ENCODE data around the gene SHROOM2.

Gene SHROOM2

GRCh38 chrX:9958183-9958582 is 172.0 kb downstream of the SHROOM2 start:
- TF ChIP-seq ZBTB7A (IDR thresholded peaks at IDR 0.05; ENCODE audit: low read depth): no peak
- no peak for TF ChIP-seq MAX (IDR thresholded peaks at IDR 0.05)
- TF ChIP-seq REST (IDR thresholded peaks at IDR 0.05; ENCODE audit: low read depth): no peak
- TF ChIP-seq TCF12 (IDR thresholded peaks at IDR 0.05; ENCODE audit: low read depth): no peak
- TF ChIP-seq NFIC (IDR thresholded peaks at IDR 0.05): no peak
- no peak for TF ChIP-seq CREB1 (IDR thresholded peaks at IDR 0.05; ENCODE audit: low read depth)
- TF ChIP-seq TAF1 (IDR thresholded peaks at IDR 0.05; ENCODE audit: low read depth): no peak
- TF ChIP-seq FOXM1 (IDR thresholded peaks at IDR 0.05; ENCODE audit: borderline replicate concordance, low read depth): no peak
- TF ChIP-seq YY1 (IDR thresholded peaks at IDR 0.05; ENCODE audit: low read depth): no peak
- no peak for TF ChIP-seq USF1 (IDR thresholded peaks at IDR 0.05)
- TF ChIP-seq CEBPB (IDR thresholded peaks at IDR 0.05): no peak
- no peak for TF ChIP-seq EP300 (IDR thresholded peaks at IDR 0.05; ENCODE audit: borderline replicate concordance)
- TF ChIP-seq EGR1 (IDR thresholded peaks at IDR 0.05): no peak

- TF ChIP-seq REST (IDR thresholded peaks at IDR 0.05; ENCODE audit: low read depth) (no peak), TAF1 (IDR thresholded peaks at IDR 0.05; ENCODE audit: low read depth) (no peak), USF1 (IDR thresholded peaks at IDR 0.05) (no peak), TEAD4 (IDR thresholded peaks at IDR 0.05) (no peak), NFIC (IDR thresholded peaks at IDR 0.05) (no peak), ZBTB7A (IDR thresholded peaks at IDR 0.05; ENCODE audit: low read depth) (no peak), FOXM1 (IDR thresholded peaks at IDR 0.05; ENCODE audit: borderline replicate concordance, low read depth) (no peak), CEBPB (IDR thresholded peaks at IDR 0.05) (no peak), YY1 (IDR thresholded peaks at IDR 0.05; ENCODE audit: low read depth) (no peak), TCF12 (IDR thresholded peaks at IDR 0.05; ENCODE audit: low read depth) (no peak), CREB1 (IDR thresholded peaks at IDR 0.05; ENCODE audit: low read depth) (no peak), EGR1 (IDR thresholded peaks at IDR 0.05) (no peak)
Measured at GRCh38 chrX:9961750-9962149, 175.5 kb downstream of the SHROOM2 start.

GRCh38 chrX:9966775-9967408 is 180.7 kb downstream of the SHROOM2 start, which contains the start of gene CLDN34:
Gene CLDN34 (plus strand): TSS chrX:9967358. CDS start chrX:9967358, 0 bp downstream.
- no peak for TF ChIP-seq ZBTB7A (IDR thresholded peaks at IDR 0.05; ENCODE audit: low read depth)
- TF ChIP-seq NFIC (IDR thresholded peaks at IDR 0.05): no peak
- TF ChIP-seq YY1 (IDR thresholded peaks at IDR 0.05; ENCODE audit: low read depth): no peak
- TF ChIP-seq TEAD4 (IDR thresholded peaks at IDR 0.05): no peak
- no peak for TF ChIP-seq EP300 (IDR thresholded peaks at IDR 0.05; ENCODE audit: borderline replicate concordance)
- no peak for TF ChIP-seq RAD21 (IDR thresholded peaks at IDR 0.05; ENCODE audit: low read depth)
- TF ChIP-seq CREB1 (IDR thresholded peaks at IDR 0.05; ENCODE audit: low read depth): no peak
- no peak for TF ChIP-seq FOXM1 (IDR thresholded peaks at IDR 0.05; ENCODE audit: borderline replicate concordance, low read depth)
- TF ChIP-seq MAX (IDR thresholded peaks at IDR 0.05): no peak
- no peak for TF ChIP-seq CEBPB (IDR thresholded peaks at IDR 0.05)
- no peak for TF ChIP-seq TAF1 (IDR thresholded peaks at IDR 0.05; ENCODE audit: low read depth)

- TF ChIP-seq USF1 (IDR thresholded peaks at IDR 0.05): no peak
- TF ChIP-seq YY1 (IDR thresholded peaks at IDR 0.05; ENCODE audit: low read depth): no peak
- TF ChIP-seq REST (IDR thresholded peaks at IDR 0.05; ENCODE audit: low read depth): no peak
- no peak for TF ChIP-seq TEAD4 (IDR thresholded peaks at IDR 0.05)
- TF ChIP-seq FOXM1 (IDR thresholded peaks at IDR 0.05; ENCODE audit: borderline replicate concordance, low read depth): no peak
- TF ChIP-seq EGR1 (IDR thresholded peaks at IDR 0.05): no peak
- no peak for TF ChIP-seq NFIC (IDR thresholded peaks at IDR 0.05)
- TF ChIP-seq ZBTB7A (IDR thresholded peaks at IDR 0.05; ENCODE audit: low read depth): no peak
- TF ChIP-seq MAX (IDR thresholded peaks at IDR 0.05): no peak
- no peak for TF ChIP-seq TCF12 (IDR thresholded peaks at IDR 0.05; ENCODE audit: low read depth)
- no peak for TF ChIP-seq TAF1 (IDR thresholded peaks at IDR 0.05; ENCODE audit: low read depth)
- no peak for TF ChIP-seq CREB1 (IDR thresholded peaks at IDR 0.05; ENCODE audit: low read depth)
- no peak for TF ChIP-seq CEBPB (IDR thresholded peaks at IDR 0.05)
- no peak for TF ChIP-seq EP300 (IDR thresholded peaks at IDR 0.05; ENCODE audit: borderline replicate concordance)
- no peak for TF ChIP-seq RAD21 (IDR thresholded peaks at IDR 0.05; ENCODE audit: low read depth)
Measured at GRCh38 chrX:9977635-9978034, 191.4 kb downstream of the SHROOM2 start.
